ENCODE results near the gene CRMP1. TPM values are rescaled to one million over a fixed set of nuclear protein-coding genes. Genes with fewer than 3 reads are reported as not detected.

Gene CRMP1
- total RNA-seq = under 0.01 TPM in 2 replicates

GRCh38 chr4:5893004-5893580, at the start of gene CRMP1:
CRMP1 (minus strand) TSS chr4:5893086; CDS start chr4:5892969, 117 bp downstream.
- no peak for TF ChIP-seq CTCF (IDR thresholded peaks at IDR 0.05; ENCODE audit: extremely low read depth, low read depth, low read length)
- Histone ChIP-seq H3K79me2 (ENCODE audit: insufficient read depth, low read length) (no peaks in the 10 kb centered on the region), H2AFZ (ENCODE audit: low read length) (no peak within 1 kb of the TSS), H4K20me1 (ENCODE audit: insufficient read depth, low read length) (no peaks in the 10 kb centered on the region), H3K4me1 (ENCODE audit: insufficient read depth, low read length) (no peaks in the 10 kb centered on the region), H3K4me2 (ENCODE audit: insufficient read depth, low read length) (no peak within 1 kb of the TSS), H3K4me3 (ENCODE audit: insufficient read depth, low read length) (no peak within 1 kb of the TSS), H3K27me3 (ENCODE audit: insufficient read depth, low read length) (peaks cover 44% of the 10 kb centered on the region), H3K9me3 (ENCODE audit: low read depth, low read length) (no peaks in the 10 kb centered on the region), H3K27ac (ENCODE audit: low read depth, low read length) (no peak within 1 kb of the TSS), H3K36me3 (ENCODE audit: insufficient read depth, low read length) (no peaks in the 10 kb centered on the region)
- DNase-seq (ENCODE audit: insufficient read length, low spot score, missing footprints) = peak; percentile 78

- Histone ChIP-seq H3K9me3 (ENCODE audit: low read depth, low read length) (no peaks in the 10 kb centered on the region), H3K27ac (ENCODE audit: low read depth, low read length) (no peak overlapping the region), H3K79me2 (ENCODE audit: insufficient read depth, low read length) (no peaks in the 10 kb centered on the region), H3K4me3 (ENCODE audit: insufficient read depth, low read length) (no peak overlapping the region), H3K27me3 (ENCODE audit: insufficient read depth, low read length) (no peaks in the 10 kb centered on the region), H4K20me1 (ENCODE audit: insufficient read depth, low read length) (no peaks in the 10 kb centered on the region), H3K36me3 (ENCODE audit: insufficient read depth, low read length) (no peaks in the 10 kb centered on the region), H2AFZ (ENCODE audit: low read length) (no peak overlapping the region), H3K4me2 (ENCODE audit: insufficient read depth, low read length) (no peak overlapping the region), H3K4me1 (ENCODE audit: insufficient read depth, low read length) (no peaks in the 10 kb centered on the region)
- TF ChIP-seq CTCF (IDR thresholded peaks at IDR 0.05; ENCODE audit: extremely low read depth, low read depth, low read length) = no peak
- DNase-seq (ENCODE audit: insufficient read length, low spot score, missing footprints) = no peak
These were observed 48.7 kb upstream of the CRMP1 start for GRCh38 chr4:5941601-5942000.

GRCh38 chr4:5940470-5941203, 47.8 kb upstream of the CRMP1 start:
- no peak for TF ChIP-seq CTCF (IDR thresholded peaks at IDR 0.05; ENCODE audit: extremely low read depth, low read depth, low read length)
- no peaks in the 10 kb centered on the region for H3K9me3 ChIP-seq (ENCODE audit: low read depth, low read length)
- H3K27ac ChIP-seq (ENCODE audit: low read depth, low read length) = no peak overlapping the region
- no peak for DNase-seq (ENCODE audit: insufficient read length, low spot score, missing footprints)
- no peak overlapping the region for H3K4me3 ChIP-seq (ENCODE audit: insufficient read depth, low read length)
- no peaks in the 10 kb centered on the region for H3K36me3 ChIP-seq (ENCODE audit: insufficient read depth, low read length)
- H3K27me3 ChIP-seq (ENCODE audit: insufficient read depth, low read length) = no peaks in the 10 kb centered on the region
- no peak overlapping the region for H2AFZ ChIP-seq (ENCODE audit: low read length)
- no peaks in the 10 kb centered on the region for H3K79me2 ChIP-seq (ENCODE audit: insufficient read depth, low read length)
- H3K4me1 ChIP-seq (ENCODE audit: insufficient read depth, low read length) = no peaks in the 10 kb centered on the region
- H4K20me1 ChIP-seq (ENCODE audit: insufficient read depth, low read length) = no peaks in the 10 kb centered on the region
- no peak overlapping the region for H3K4me2 ChIP-seq (ENCODE audit: insufficient read depth, low read length)

- no peak overlapping the region for H3K4me2 ChIP-seq (ENCODE audit: insufficient read depth, low read length)
- H3K27ac ChIP-seq (ENCODE audit: low read depth, low read length) = no peak overlapping the region
- H3K9me3 ChIP-seq (ENCODE audit: low read depth, low read length) = no peaks in the 10 kb centered on the region
- H2AFZ ChIP-seq (ENCODE audit: low read length) = no peak overlapping the region
- no peaks in the 10 kb centered on the region for H3K79me2 ChIP-seq (ENCODE audit: insufficient read depth, low read length)
- TF ChIP-seq CTCF (IDR thresholded peaks at IDR 0.05; ENCODE audit: extremely low read depth, low read depth, low read length) = no peak
- no peak overlapping the region for H3K4me3 ChIP-seq (ENCODE audit: insufficient read depth, low read length)
- H4K20me1 ChIP-seq (ENCODE audit: insufficient read depth, low read length) = no peaks in the 10 kb centered on the region
- no peaks in the 10 kb centered on the region for H3K27me3 ChIP-seq (ENCODE audit: insufficient read depth, low read length)
- no peak for DNase-seq (ENCODE audit: insufficient read length, low spot score, missing footprints)
- no peaks in the 10 kb centered on the region for H3K4me1 ChIP-seq (ENCODE audit: insufficient read depth, low read length)
- no peaks in the 10 kb centered on the region for H3K36me3 ChIP-seq (ENCODE audit: insufficient read depth, low read length)
These were observed 41.3 kb upstream of the CRMP1 start for GRCh38 chr4:5933996-5934831.
